Esophagus squamous epithelium (tissue), 5 donors: ENCODE results near the gene PTPRN2. TPM values are rescaled to one million over a fixed set of nuclear protein-coding genes. Genes with fewer than 3 reads are reported as not detected.
"Not testable (repeated sequence)": the region's sequence is repeated elsewhere in the genome, so short reads cannot be mapped to it uniquely, and the experiment has no call there.

Experiments used
- DNase-seq: peaks from one replicate; lab custom pipeline; 2025; lab: John Stamatoyannopoulos, UW
- H3K27ac ChIP-seq, 4 donors: fragments of 200-600 bp; sonication (generic); one replicate each; pipeline ENCODE4 v1.5.1; 2016 to 2019; ENCODE audit warnings: mild to moderate bottlenecking in 1 of 4
- H3K27me3 ChIP-seq, 4 donors: fragments of 200-600 bp; sonication (generic); 1 replicate in 3 of 4; 2 replicates in 1 of 4; pipeline versions ENCODE4 v1.5.1 to v1.6.0; 2017 to 2021; ENCODE audit warnings: antibody characterized with exemption in 1 of 4
- H3K36me3 ChIP-seq, 3 donors: fragments of 200-600 bp; sonication (generic); one replicate each; pipeline ENCODE4 v1.5.1; 2016 to 2019
- H3K4me1 ChIP-seq, 3 donors: fragments of 200-600 bp; sonication (generic); one replicate each; pipeline ENCODE4 v1.5.1; 2017 to 2019
- H3K4me3 ChIP-seq, 4 donors: fragments of 200-600 bp; sonication (generic); 1 replicate in 3 of 4; 2 replicates in 1 of 4; pipeline ENCODE4 v1.5.1; 2016 to 2019; ENCODE audit warnings: mild to moderate bottlenecking in 2 of 4, moderate library complexity in 1 of 4
- H3K9me3 ChIP-seq, 3 donors: fragments of 200-600 bp; sonication (generic); one replicate each; pipeline ENCODE4 v1.5.1; 2016 to 2019
- CTCF ChIP-seq, 6 experiments: fragments of 450-650 bp in 4 of 6; fragments of 200-600 bp in 2 of 6; sonication (generic) in 2 of 6; IDR thresholded peaks; one replicate each; pipeline ENCODE4 v1.5.1; 2016 to 2019; ENCODE audit warnings: antibody characterized with exemption in 6 of 6, mild to moderate bottlenecking in 4 of 6, moderate library complexity in 4 of 6
- POLR2A ChIP-seq, 4 donors: fragments of 450-650 bp; IDR thresholded peaks; one replicate each; pipeline ENCODE4 v1.6.1; 2017; ENCODE audit warnings: antibody characterized with exemption in 4 of 4, mild to moderate bottlenecking in 4 of 4, moderate library complexity in 3 of 4
- WGBS, 2 donors: methylation state at CpG; one replicate each; pipeline ENCODE4 v1.1.5; 2018; 5-methylcytosine and 5-hydroxymethylcytosine counted together
- intact Hi-C: fragments of 100-400 bp; cut with DNase I; formaldehyde crosslinking; loops from one replicate; pipeline ENCODE4 v1.15.0; 2022
- total RNA-seq, 4 donors: library from RNA; depleted of rRNA; stranded (reverse); fragments of >200 nt; gene quantifications; one replicate each; pipeline ENCODE4 v1.1.0, GENCODE V29; 2016
- donor health status: DM: yes; HTN: yes; CAD: no.

Gene PTPRN2
- total RNA-seq, 4 donors from 2014 or later, result 0.38 to 2.7 (median 1.0) TPM

GRCh38 chr7:158050441-158050977 is 537.1 kb downstream of the PTPRN2 start:
- WGBS, 2 donors, result 78 to 87% methylated on average over 6 of the region's 10 CpGs

GRCh38 chr7:158049271-158049670 is 538.4 kb downstream of the PTPRN2 start:
- Histone ChIP-seq H3K27ac (no peak overlapping the region), H3K4me3 (no peak overlapping the region), H3K9me3 (no peaks in the 10 kb centered on the region), H3K36me3 (no peaks in the 10 kb centered on the region), H3K4me1 (no peaks in the 10 kb centered on the region), H3K27me3 (no peaks in the 10 kb centered on the region)
- intact Hi-C loops, result no loop called here
- TF ChIP-seq POLR2A (IDR thresholded peaks at IDR 0.05), result no peak
- no peak for TF ChIP-seq CTCF (IDR thresholded peaks at IDR 0.05)
- WGBS, 2 donors, result 82 to 88% methylated on average over 8 of the region's 8 CpGs
- DNase-seq, result no peak

More at GRCh38 chr7:158050441-158050977, 537.1 kb downstream of the PTPRN2 start:
- Histone ChIP-seq H3K9me3 (no peaks in the 10 kb centered on the region), H3K36me3 (no peaks in the 10 kb centered on the region), H3K27me3 (no peaks in the 10 kb centered on the region), H3K27ac (no peak overlapping the region), H3K4me1 (no peaks in the 10 kb centered on the region), H3K4me3 (no peak overlapping the region)
- DNase-seq, result no peak
- no peak for TF ChIP-seq POLR2A (IDR thresholded peaks at IDR 0.05)
- no peak for TF ChIP-seq CTCF (IDR thresholded peaks at IDR 0.05)
- intact Hi-C loops, result no loop called here

- 61 to 79% methylated on average over 1 of the region's 1 CpG for WGBS, 2 donors
- no peaks in the 10 kb centered on the region for H3K36me3 ChIP-seq
- DNase-seq, result no peak
- H3K27me3 ChIP-seq, result no peaks in the 10 kb centered on the region
- no peak overlapping the region for H3K4me3 ChIP-seq
- H3K27ac ChIP-seq, result no peak overlapping the region
- TF ChIP-seq CTCF (IDR thresholded peaks at IDR 0.05) (no peak), POLR2A (IDR thresholded peaks at IDR 0.05) (no peak)
- H3K4me1 ChIP-seq, result no peaks in the 10 kb centered on the region
- intact Hi-C loops, result no loop called here
- no peaks in the 10 kb centered on the region for H3K9me3 ChIP-seq
These were observed 539.1 kb downstream of the PTPRN2 start for GRCh38 chr7:158048569-158048968.

GRCh38 chr7:158047391-158048059 is 540.1 kb downstream of the PTPRN2 start:
- intact Hi-C loops, result no loop called here
- 82 to 88% methylated on average over 9 to 10 of the region's 14 CpGs for WGBS, 2 donors
- no peak for DNase-seq
- H3K27me3 ChIP-seq, result no peaks in the 10 kb centered on the region
- no peaks in the 10 kb centered on the region for H3K36me3 ChIP-seq
- no peak overlapping the region for H3K4me3 ChIP-seq
- no peaks in the 10 kb centered on the region for H3K4me1 ChIP-seq
- no peak for TF ChIP-seq POLR2A (IDR thresholded peaks at IDR 0.05)
- no peak for TF ChIP-seq CTCF (IDR thresholded peaks at IDR 0.05)
- no peak overlapping the region for H3K27ac ChIP-seq
- no peaks in the 10 kb centered on the region for H3K9me3 ChIP-seq

- DNase-seq, intact Hi-C loops, H3K9me3 ChIP-seq, H3K4me1 ChIP-seq, H3K36me3 ChIP-seq, H3K27me3 ChIP-seq, H3K4me3 ChIP-seq, H3K27ac ChIP-seq: not testable (repeated sequence)
- WGBS, 2 donors, result 79 to 89% methylated on average over 5 to 9 of the region's 12 CpGs
These were observed 541.4 kb downstream of the PTPRN2 start for GRCh38 chr7:158046246-158046645.
